DND-41 (cell line): Measurements from ENCODE around the gene PIK3R3.

Experiments
- EZH2 ChIP-seq: IDR thresholded peaks from 3 replicates; pipeline ENCODE4 v1.6.1; 2012; ENCODE audit warnings: borderline replicate concordance, low read depth, mild to moderate bottlenecking, moderate library complexity, low read length, inconsistent platforms; ENCODE audit not compliant: severe bottlenecking
- TF ChIP-seq, protein P1 (sequence below): IDR thresholded peaks from 2 replicates; pipeline ENCODE4 v1.5.1; 2012; ENCODE audit warnings: borderline replicate concordance, low read length, moderate library complexity, mild to moderate bottlenecking; ENCODE audit not compliant: poor library complexity, severe bottlenecking; ENCODE audit errors: extremely low read depth

DNA sequence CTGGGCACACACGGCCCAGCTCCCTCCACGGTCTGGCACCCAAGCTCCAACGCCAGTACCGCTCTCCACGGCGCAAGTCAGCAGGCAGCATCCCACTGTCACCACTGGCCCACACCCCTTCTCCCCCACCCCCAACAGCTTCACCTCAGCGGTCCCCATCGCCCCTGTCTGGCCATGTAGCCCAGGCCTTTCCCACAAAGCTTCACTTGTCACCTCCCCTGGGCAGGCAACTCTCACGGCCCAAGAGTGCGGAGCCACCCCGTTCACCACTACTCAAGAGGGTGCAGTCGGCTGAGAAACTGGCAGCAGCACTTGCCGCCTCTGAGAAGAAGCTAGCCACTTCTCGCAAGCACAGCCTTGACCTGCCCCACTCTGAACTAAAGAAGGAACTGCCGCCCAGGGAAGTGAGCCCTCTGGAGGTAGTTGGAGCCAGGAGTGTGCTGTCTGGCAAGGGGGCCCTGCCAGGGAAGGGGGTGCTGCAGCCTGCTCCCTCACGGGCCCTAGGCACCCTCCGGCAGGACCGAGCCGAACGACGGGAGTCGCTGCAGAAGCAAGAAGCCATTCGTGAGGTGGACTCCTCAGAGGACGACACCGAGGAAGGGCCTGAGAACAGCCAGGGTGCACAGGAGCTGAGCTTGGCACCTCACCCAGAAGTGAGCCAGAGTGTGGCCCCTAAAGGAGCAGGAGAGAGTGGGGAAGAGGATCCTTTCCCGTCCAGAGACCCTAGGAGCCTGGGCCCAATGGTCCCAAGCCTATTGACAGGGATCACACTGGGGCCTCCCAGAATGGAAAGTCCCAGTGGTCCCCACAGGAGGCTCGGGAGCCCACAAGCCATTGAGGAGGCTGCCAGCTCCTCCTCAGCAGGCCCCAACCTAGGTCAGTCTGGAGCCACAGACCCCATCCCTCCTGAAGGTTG lies 97.6 kb downstream of the PIK3R3 start:
- TF ChIP-seq, protein P1, sequence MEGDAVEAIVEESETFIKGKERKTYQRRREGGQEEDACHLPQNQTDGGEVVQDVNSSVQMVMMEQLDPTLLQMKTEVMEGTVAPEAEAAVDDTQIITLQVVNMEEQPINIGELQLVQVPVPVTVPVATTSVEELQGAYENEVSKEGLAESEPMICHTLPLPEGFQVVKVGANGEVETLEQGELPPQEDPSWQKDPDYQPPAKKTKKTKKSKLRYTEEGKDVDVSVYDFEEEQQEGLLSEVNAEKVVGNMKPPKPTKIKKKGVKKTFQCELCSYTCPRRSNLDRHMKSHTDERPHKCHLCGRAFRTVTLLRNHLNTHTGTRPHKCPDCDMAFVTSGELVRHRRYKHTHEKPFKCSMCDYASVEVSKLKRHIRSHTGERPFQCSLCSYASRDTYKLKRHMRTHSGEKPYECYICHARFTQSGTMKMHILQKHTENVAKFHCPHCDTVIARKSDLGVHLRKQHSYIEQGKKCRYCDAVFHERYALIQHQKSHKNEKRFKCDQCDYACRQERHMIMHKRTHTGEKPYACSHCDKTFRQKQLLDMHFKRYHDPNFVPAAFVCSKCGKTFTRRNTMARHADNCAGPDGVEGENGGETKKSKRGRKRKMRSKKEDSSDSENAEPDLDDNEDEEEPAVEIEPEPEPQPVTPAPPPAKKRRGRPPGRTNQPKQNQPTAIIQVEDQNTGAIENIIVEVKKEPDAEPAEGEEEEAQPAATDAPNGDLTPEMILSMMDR = no peak
- TF ChIP-seq EZH2 = no peak
